Vagina (tissue), 2 donors: Measurements from ENCODE around the gene ELL2.
"Not testable (repeated sequence)": the region's sequence is repeated elsewhere in the genome, so short reads cannot be mapped to it uniquely, and the experiment has no call there.

Experiments
- POLR2A ChIP-seq, 2 donors: fragments of 450-650 bp; IDR thresholded peaks; one replicate each; pipeline ENCODE4 v1.6.1; 2017; ENCODE audit warnings: antibody characterized with exemption in 2 of 2, mild to moderate bottlenecking in 2 of 2, moderate library complexity in 2 of 2
- POLR2AphosphoS5 ChIP-seq, 2 donors: sonication (generic); formaldehyde crosslinking; IDR thresholded peaks; one replicate each; pipeline ENCODE4 v1.9.0; 2017; ENCODE audit warnings: antibody characterized with exemption in 2 of 2, mild to moderate bottlenecking in 2 of 2, low read depth in 1 of 2; ENCODE audit not compliant: insufficient read depth in 1 of 2
- TF ChIP-seq, protein P1 (sequence below), 3 experiments: fragments of 450-650 bp in 2 of 3; fragments of 200-600 bp in 1 of 3; sonication (generic) in 1 of 3; IDR thresholded peaks; one replicate each; pipeline ENCODE4 v1.5.1; 2017 to 2019; ENCODE audit warnings: antibody characterized with exemption in 3 of 3, mild to moderate bottlenecking in 2 of 3, moderate library complexity in 2 of 3

DNA sequence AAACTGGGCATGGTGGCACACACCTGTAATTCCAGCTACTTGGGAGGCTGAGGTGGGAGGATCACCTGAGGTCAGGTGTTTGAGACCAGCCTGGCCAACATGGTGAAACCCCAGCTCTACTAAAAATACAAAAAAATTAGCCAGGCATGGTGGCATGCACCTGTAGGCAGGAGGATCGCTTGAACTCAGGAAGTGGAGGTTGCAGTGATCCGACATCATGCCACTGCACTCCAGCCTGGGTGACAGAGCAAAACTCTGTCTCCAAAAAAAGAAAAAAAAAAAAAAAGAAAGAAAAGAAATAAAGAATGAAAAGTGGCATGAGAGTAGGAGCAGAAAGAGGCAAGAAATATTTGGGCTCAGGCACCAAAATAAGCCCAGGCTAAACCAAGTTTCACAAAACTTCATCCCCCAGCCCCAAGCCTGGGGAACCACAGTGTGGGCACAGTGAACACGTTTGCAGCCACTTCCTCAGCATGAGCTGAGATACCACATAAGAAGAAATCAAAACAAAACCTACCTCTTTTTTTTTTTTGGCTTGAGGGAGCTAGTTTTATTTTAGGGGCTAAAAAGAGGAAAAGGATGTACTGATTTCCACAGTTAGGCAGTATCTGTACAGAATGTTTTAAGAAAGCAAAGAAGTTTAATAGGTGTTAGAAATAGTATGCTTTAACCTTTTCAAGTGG lies 92.3 kb downstream of the ELL2 start:
- TF ChIP-seq, protein P1, sequence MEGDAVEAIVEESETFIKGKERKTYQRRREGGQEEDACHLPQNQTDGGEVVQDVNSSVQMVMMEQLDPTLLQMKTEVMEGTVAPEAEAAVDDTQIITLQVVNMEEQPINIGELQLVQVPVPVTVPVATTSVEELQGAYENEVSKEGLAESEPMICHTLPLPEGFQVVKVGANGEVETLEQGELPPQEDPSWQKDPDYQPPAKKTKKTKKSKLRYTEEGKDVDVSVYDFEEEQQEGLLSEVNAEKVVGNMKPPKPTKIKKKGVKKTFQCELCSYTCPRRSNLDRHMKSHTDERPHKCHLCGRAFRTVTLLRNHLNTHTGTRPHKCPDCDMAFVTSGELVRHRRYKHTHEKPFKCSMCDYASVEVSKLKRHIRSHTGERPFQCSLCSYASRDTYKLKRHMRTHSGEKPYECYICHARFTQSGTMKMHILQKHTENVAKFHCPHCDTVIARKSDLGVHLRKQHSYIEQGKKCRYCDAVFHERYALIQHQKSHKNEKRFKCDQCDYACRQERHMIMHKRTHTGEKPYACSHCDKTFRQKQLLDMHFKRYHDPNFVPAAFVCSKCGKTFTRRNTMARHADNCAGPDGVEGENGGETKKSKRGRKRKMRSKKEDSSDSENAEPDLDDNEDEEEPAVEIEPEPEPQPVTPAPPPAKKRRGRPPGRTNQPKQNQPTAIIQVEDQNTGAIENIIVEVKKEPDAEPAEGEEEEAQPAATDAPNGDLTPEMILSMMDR (IDR thresholded peaks at IDR 0.05), result not testable (repeated sequence)
- TF ChIP-seq POLR2A (IDR thresholded peaks at IDR 0.05); POLR2AphosphoS5 (IDR thresholded peaks at IDR 0.05; ENCODE audit: insufficient read depth in 1 of 2, low read depth in 1 of 2): not testable (repeated sequence)
